ENCODE measurements around the gene PMAIP1.

PMAIP1 gene

DNA sequence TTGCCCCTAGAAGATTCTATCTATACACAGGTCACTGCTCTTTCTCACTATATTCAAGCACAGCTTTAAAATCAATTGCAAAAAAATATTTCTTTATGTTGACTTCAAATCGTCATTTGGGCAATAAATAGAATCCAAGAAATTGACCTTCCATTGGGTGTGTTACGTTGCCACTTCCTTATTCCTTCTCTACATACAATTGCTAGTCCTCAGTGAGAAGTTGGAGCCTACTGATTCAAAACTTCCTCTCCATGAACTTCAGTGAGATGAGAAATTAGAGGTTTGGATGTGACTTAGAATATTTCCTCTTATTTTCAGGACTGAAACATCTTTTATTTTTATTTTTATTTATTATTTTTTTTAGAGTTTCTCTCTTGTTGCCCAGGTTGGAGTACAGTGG, 40.3 kb downstream of the PMAIP1 start:
- no peak overlapping the region for H3K27ac Mint-ChIP-seq
- H3K4me3 Mint-ChIP-seq, result no peak overlapping the region
- H3K27me3 Mint-ChIP-seq, result no peaks in the 10 kb centered on the region
- peaks cover 0 to 5% of the 10 kb centered on the region in 2 donors for H3K4me1 Mint-ChIP-seq
- DNase-seq (no peak), ATAC-seq (replicated peaks) (no peak)
- no peaks in the 10 kb centered on the region for H3K36me3 Mint-ChIP-seq
- H3K9me3 Mint-ChIP-seq, result no peaks in the 10 kb centered on the region

GRCh38 chr18:59941331-59941730, 41.5 kb downstream of the PMAIP1 start:
- ATAC-seq (replicated peaks), result peak in 1 of 2 donors; percentile 29

DNA sequence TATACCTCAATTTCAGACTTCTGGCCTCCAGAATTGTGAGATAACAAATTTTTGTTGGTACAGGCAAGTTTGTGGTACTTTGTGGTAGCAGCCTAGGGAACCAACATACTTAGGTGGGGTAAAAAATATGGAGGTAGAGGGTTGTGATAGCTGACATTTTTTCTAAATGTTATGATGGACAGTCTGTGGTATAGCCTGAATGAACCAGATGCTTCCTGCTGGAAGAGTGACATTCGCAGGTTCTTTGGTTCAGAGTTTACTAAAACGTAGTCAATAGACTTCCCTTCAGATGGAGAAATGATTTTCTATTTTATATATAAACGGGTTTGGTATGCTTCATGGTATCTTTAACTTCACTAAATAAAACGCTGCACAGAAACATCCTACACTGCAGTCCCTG, 42.8 kb downstream of the PMAIP1 start:
- Mint-ChIP-seq H3K9me3 (no peaks in the 10 kb centered on the region), H3K27me3 (no peaks in the 10 kb centered on the region), H3K27ac (no peak overlapping the region), H3K4me1 (peaks cover 0 to 5% of the 10 kb centered on the region in 2 donors), H3K4me3 (no peak overlapping the region), H3K36me3 (no peaks in the 10 kb centered on the region)
- ATAC-seq (replicated peaks) (no peak), DNase-seq (no peak)

More at GRCh38 chr18:59941331-59941730, 41.5 kb downstream of the PMAIP1 start:
- no peaks in the 10 kb centered on the region for H3K36me3 Mint-ChIP-seq
- DNase-seq, result no peak
- H3K27ac Mint-ChIP-seq, result no peak overlapping the region
- H3K4me3 Mint-ChIP-seq, result no peak overlapping the region
- no peaks in the 10 kb centered on the region for H3K27me3 Mint-ChIP-seq
- peaks cover 0 to 5% of the 10 kb centered on the region in 2 donors for H3K4me1 Mint-ChIP-seq
- no peaks in the 10 kb centered on the region for H3K9me3 Mint-ChIP-seq

- H3K27me3 Mint-ChIP-seq, result no peaks in the 10 kb centered on the region
- H3K4me1 Mint-ChIP-seq, result peaks cover 4 to 8% of the 10 kb centered on the region in 2 donors
- H3K36me3 Mint-ChIP-seq, result no peaks in the 10 kb centered on the region
- ATAC-seq (replicated peaks) (peak in 1 of 2 donors; percentile 35), DNase-seq (no peak)
- H3K27ac Mint-ChIP-seq, result no peak overlapping the region
- no peaks in the 10 kb centered on the region for H3K9me3 Mint-ChIP-seq
- no peak overlapping the region for H3K4me3 Mint-ChIP-seq
Observed at GRCh38 chr18:59945544-59945943, 45.7 kb downstream of the PMAIP1 start.

- DNase-seq (no peak), ATAC-seq (replicated peaks) (peak; percentile 5 to 17)
- H3K27me3 Mint-ChIP-seq, result no peaks in the 10 kb centered on the region
- H3K27ac Mint-ChIP-seq, result peak overlapping the region; percentile 38
- peaks cover 17 to 40% of the 10 kb centered on the region in 2 donors for H3K4me1 Mint-ChIP-seq
- no peaks in the 10 kb centered on the region for H3K36me3 Mint-ChIP-seq
- H3K9me3 Mint-ChIP-seq, result no peaks in the 10 kb centered on the region
- no peak overlapping the region for H3K4me3 Mint-ChIP-seq
Observed at GRCh38 chr18:59950215-59950944, 50.6 kb downstream of the PMAIP1 start.

DNA sequence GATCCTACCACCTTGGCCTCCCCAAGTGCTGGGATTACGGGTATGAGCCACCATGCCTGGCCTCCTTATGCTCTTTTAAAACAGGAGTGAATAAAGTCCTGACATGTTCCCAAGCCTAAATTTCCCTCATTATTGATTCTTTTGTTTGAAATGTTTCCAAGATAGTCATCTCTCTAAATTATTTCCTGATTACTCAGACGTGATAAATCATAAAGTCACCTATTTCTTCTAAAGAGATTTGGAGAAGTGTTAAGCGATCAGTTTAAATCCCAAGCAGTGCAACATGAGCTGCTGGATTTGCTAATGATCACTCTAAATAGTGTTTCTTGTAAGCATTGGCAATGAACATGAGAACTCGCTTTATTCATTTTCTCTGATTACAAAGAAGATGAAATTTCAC, 51.8 kb downstream of the PMAIP1 start:
- H3K27me3 Mint-ChIP-seq, result no peaks in the 10 kb centered on the region
- peaks cover 19 to 46% of the 10 kb centered on the region in 2 donors for H3K4me1 Mint-ChIP-seq
- H3K27ac Mint-ChIP-seq, result peak overlapping the region; percentile 25
- no peaks in the 10 kb centered on the region for H3K9me3 Mint-ChIP-seq
- H3K4me3 Mint-ChIP-seq, result no peak overlapping the region
- no peaks in the 10 kb centered on the region for H3K36me3 Mint-ChIP-seq
- DNase-seq (no peak), ATAC-seq (replicated peaks) (no peak)

- DNase-seq (no peak), ATAC-seq (replicated peaks) (no peak)
- H3K27ac Mint-ChIP-seq, result peak overlapping the region; percentile 97
- H3K4me3 Mint-ChIP-seq, result no peak overlapping the region
- peaks cover 0 to 1% of the 10 kb centered on the region in 2 donors for H3K9me3 Mint-ChIP-seq
- no peaks in the 10 kb centered on the region for H3K36me3 Mint-ChIP-seq
- no peaks in the 10 kb centered on the region for H3K27me3 Mint-ChIP-seq
- H3K4me1 Mint-ChIP-seq, result peaks cover 19 to 52% of the 10 kb centered on the region in 2 donors
Observed at GRCh38 chr18:59952283-59953007, 52.6 kb downstream of the PMAIP1 start.

Data from stimulated activated naive B cell treated with anti-CD40 and anti-IgM and Interleukin-4, amounts not matched to agents 10 μg/mL and 1 μg/mL and 100 μg/mL, for 72 hours (primary cell).